A549 (cell line): ENCODE measurements around the gene BMI1. TPM values are rescaled to one million over a fixed set of nuclear protein-coding genes. Genes with fewer than 3 reads are reported as not detected.

ENCODE experiments used
- ATAC-seq, 2 experiments: fragments of 200-7000 bp in 1 of 2; fragments of >200 bp in 1 of 2; cut with Nextera tagmentation in 1 of 2; cut with Tn5 transposase in 1 of 2; 3 replicates each; pipeline versions ENCODE4 v1.8.0 to v1.9.1; 2018 to 2020; ENCODE audit warnings: mild to moderate bottlenecking in 1 of 2, moderate library complexity in 1 of 2
- CTCF ChIA-PET: fragments of 300-600 bp; sonication (Branson Sonifier 250); formaldehyde crosslinking; extraction: SDS; loops from one replicate; lab custom pipeline; 2021; ENCODE audit warnings: antibody characterized with exemption, inconsistent platforms; lab: Yijun Ruan, JAX
- POLR2A ChIA-PET: fragments of 350-600 bp; formaldehyde crosslinking; extraction: SDS; loops from one replicate; lab custom pipeline; 2021; ENCODE audit warnings: antibody characterized with exemption, inconsistent platforms; lab: Yijun Ruan, JAX
- DNase-seq, 2 experiments: peaks; one replicate each; pipeline versions ENCODE4 v3.0.0 to v3.0.0-alpha.2; 2011 to 2016; ENCODE audit warnings: low read depth in 1 of 2, low spot score in 1 of 2
- FAIRE-seq: peaks from 2 replicates; lab custom pipeline; 2011; peaks lifted over from hg19 to GRCh38; lab: Jason Lieb, UNC
- H3K27ac ChIP-seq, 2 experiments: fragments of >200 bp; sonication (Bioruptor Twin); formaldehyde crosslinking; 3 replicates each; pipeline ENCODE4 v1.5.1; 2016 to 2017
- H3K4me1 ChIP-seq: fragments of >200 bp; sonication (Bioruptor Twin); formaldehyde crosslinking; 3 replicates; pipeline ENCODE4 v1.6.1; 2016
- H3K4me2 ChIP-seq: fragments of >200 bp; sonication (Bioruptor Twin); formaldehyde crosslinking; 3 replicates; pipeline ENCODE4 v1.6.1; 2016
- H3K4me3 ChIP-seq: fragments of >200 bp; sonication (Bioruptor Twin); formaldehyde crosslinking; 3 replicates; pipeline ENCODE4 v1.5.1; 2016
- H3K9me3 ChIP-seq: fragments of >200 bp; sonication (Bioruptor Twin); formaldehyde crosslinking; 3 replicates; pipeline ENCODE4 v1.6.1; 2016
- CBX8 ChIP-seq: fragments of 200-600 bp; sonication (generic); IDR thresholded peaks from 2 replicates; pipeline ENCODE4 v1.6.1; 2016
- CHD4 ChIP-seq: fragments of 200-600 bp; sonication (generic); IDR thresholded peaks from 2 replicates; pipeline ENCODE4 v1.6.1; 2016; ENCODE audit warnings: antibody characterized with exemption, mild to moderate bottlenecking, borderline replicate concordance
- EHMT2 ChIP-seq: fragments of 200-600 bp; sonication (generic); IDR thresholded peaks from 2 replicates; pipeline ENCODE4 v1.6.1; 2016; ENCODE audit warnings: antibody characterized with exemption, low read depth, mild to moderate bottlenecking, moderate library complexity
- ESRRA ChIP-seq: fragments of 150-350 bp; IDR thresholded peaks from 2 replicates; pipeline ENCODE4 v1.6.1; 2014; ENCODE audit warnings: mild to moderate bottlenecking, low read length, borderline replicate concordance
- HEYL ChIP-seq: fragments of 250-450 bp; sonication (Bioruptor Pico); IDR thresholded peaks from 2 replicates; pipeline ENCODE4 v1.8.0; 2021; ENCODE audit warnings: mild to moderate bottlenecking, moderate library complexity
- HOXB13 ChIP-seq: fragments of 250-450 bp; sonication (Bioruptor Pico); IDR thresholded peaks from 2 replicates; pipeline ENCODE4 v1.5.0; 2020; ENCODE audit warnings: low read depth, mild to moderate bottlenecking, moderate library complexity
- JUN ChIP-seq, 2 experiments: fragments of >200 bp; sonication (Bioruptor Twin); formaldehyde crosslinking; IDR thresholded peaks; 2 replicates in 1 of 2; 3 replicates in 1 of 2; pipeline ENCODE4 v1.6.1; 2016 to 2017
- MAFK ChIP-seq: fragments of 450-650 bp; IDR thresholded peaks from 2 replicates; pipeline ENCODE4 v1.6.1; 2014; ENCODE audit not compliant: partially characterized antibody
- NFE2L2 ChIP-seq: fragments of 150-350 bp; conservative IDR thresholded peaks from 2 replicates; pipeline ENCODE4 v1.6.1; 2014; ENCODE audit warnings: low read length
- NR3C1 ChIP-seq: fragments of >200 bp; sonication (Bioruptor Twin); formaldehyde crosslinking; IDR thresholded peaks from 3 replicates; pipeline ENCODE4 v1.6.1; 2017
- POLR2A ChIP-seq: IDR thresholded peaks from 2 replicates; pipeline ENCODE4 v1.6.1; 2012; ENCODE audit warnings: mild to moderate bottlenecking, low read length
- POLR2AphosphoS2 ChIP-seq: conservative IDR thresholded peaks from 2 replicates; pipeline ENCODE4 v1.6.1; 2012; ENCODE audit warnings: low read length, improper control_type of control experiment, inconsistent platforms
- RAD21 ChIP-seq, 2 experiments: fragments of >200 bp in 1 of 2; sonication (Bioruptor Twin) in 1 of 2; formaldehyde crosslinking in 1 of 2; IDR thresholded peaks in 1 of 2; conservative IDR thresholded peaks in 1 of 2; 2 replicates in 1 of 2; 3 replicates in 1 of 2; pipeline ENCODE4 v1.6.1; 2012 to 2018; ENCODE audit warnings: inconsistent platforms in 1 of 2
- SMC3 ChIP-seq: fragments of >200 bp; sonication (Bioruptor Twin); formaldehyde crosslinking; IDR thresholded peaks from 3 replicates; pipeline ENCODE4 v1.6.1; 2018; ENCODE audit warnings: inconsistent platforms
- TFCP2L1 ChIP-seq: fragments of 250-450 bp; sonication (Bioruptor Pico); IDR thresholded peaks from 2 replicates; pipeline ENCODE4 v1.5.0; 2021; ENCODE audit warnings: mild to moderate bottlenecking
- ZFP36 ChIP-seq: fragments of 450-650 bp; IDR thresholded peaks from 2 replicates; pipeline ENCODE4 v1.6.1; 2014; ENCODE audit warnings: borderline replicate concordance; ENCODE audit not compliant: partially characterized antibody
- ZNF302 ChIP-seq: fragments of 250-450 bp; sonication (Bioruptor Pico); IDR thresholded peaks from 2 replicates; pipeline ENCODE4 v1.9.0; 2021; ENCODE audit warnings: inconsistent platforms, mild to moderate bottlenecking, moderate library complexity
- WGBS: methylation state at CpG from one replicate; pipeline ENCODE4 v1.1.6; 2017; ENCODE audit errors: missing lambda C conversion rate; 5-methylcytosine and 5-hydroxymethylcytosine counted together
- polyA plus RNA-seq, 4 experiments: library from polyadenylated mRNA; depleted of rRNA in 3 of 4; stranded (reverse); fragments of >200 nt; fragmentation: RNase III in 1 of 4; extraction: RNeasy Plus Mini Kit Qiagen cat#74134 plus additional on column Dnase treatment in 1 of 4; gene quantifications; 2 replicates in 3 of 4; 3 replicates in 1 of 4; pipeline ENCODE4 v1.2.3, GENCODE V29; 2011 to 2017
- TF ChIP-seq, protein P1 (sequence below): fragments of >200 bp; sonication (Bioruptor Twin); formaldehyde crosslinking; IDR thresholded peaks from 3 replicates; pipeline ENCODE4 v1.6.1; 2016
- TF ChIP-seq, protein P2 (sequence below): fragments of >200 bp; sonication (Bioruptor Twin); formaldehyde crosslinking; IDR thresholded peaks from 3 replicates; pipeline ENCODE4 v1.5.1; 2016
- TF ChIP-seq, protein P3 (sequence below): fragments of 250-450 bp; sonication (Bioruptor Pico); IDR thresholded peaks from 2 replicates; pipeline ENCODE4 v1.5.0; 2021; ENCODE audit warnings: mild to moderate bottlenecking, moderate library complexity, borderline replicate concordance
- TF ChIP-seq, protein P4 (sequence below): fragments of >200 bp; sonication (Bioruptor Twin); formaldehyde crosslinking; IDR thresholded peaks from 2 replicates; pipeline ENCODE4 v1.6.1; 2016
- TF ChIP-seq, protein P5 (sequence below): IDR thresholded peaks from 2 replicates; pipeline ENCODE4 v1.6.1; 2012

The BMI1 gene
- polyA plus RNA-seq, 2 of the 4 experiments (the other 2 are of a cell fraction) = 44.4 to 77.3 TPM

DNA sequence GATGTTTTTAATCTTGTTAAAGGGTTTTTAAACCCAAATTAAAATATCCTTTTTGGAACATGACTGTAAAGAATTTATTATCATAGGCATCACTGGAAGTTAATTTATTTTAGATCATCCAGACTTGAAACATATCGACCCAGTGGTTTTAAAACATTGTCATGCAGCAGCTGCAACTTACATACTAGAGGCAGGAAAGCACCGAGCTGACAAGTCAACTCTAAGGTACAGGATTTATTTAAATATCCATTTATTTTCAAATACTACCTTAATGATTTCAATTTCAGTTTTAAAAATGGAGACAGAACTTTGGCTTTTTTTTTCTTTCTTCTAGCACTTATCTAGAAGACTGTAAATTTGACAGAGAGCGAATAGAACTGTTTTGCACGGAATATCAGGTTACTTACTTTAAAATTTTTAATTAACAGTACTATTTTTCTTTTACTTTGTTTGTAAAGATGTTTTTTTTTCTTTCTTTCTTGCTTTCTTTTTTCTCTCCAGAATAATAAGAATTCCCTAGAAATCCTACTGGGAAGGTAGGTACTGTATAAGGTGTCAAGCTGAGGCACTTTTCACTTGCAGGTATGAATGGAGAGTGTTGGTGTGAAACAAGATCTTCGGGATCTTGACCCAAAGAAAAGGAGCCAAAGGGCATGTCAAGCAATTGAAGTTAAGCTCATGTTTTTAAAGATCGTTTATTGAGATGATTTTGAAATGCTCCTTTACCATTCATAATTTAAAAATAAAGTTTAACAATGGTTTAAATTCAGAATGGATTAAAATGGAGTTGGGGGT is 2.9 kb upstream of the BMI1 start:
- TF ChIP-seq, protein P1, sequence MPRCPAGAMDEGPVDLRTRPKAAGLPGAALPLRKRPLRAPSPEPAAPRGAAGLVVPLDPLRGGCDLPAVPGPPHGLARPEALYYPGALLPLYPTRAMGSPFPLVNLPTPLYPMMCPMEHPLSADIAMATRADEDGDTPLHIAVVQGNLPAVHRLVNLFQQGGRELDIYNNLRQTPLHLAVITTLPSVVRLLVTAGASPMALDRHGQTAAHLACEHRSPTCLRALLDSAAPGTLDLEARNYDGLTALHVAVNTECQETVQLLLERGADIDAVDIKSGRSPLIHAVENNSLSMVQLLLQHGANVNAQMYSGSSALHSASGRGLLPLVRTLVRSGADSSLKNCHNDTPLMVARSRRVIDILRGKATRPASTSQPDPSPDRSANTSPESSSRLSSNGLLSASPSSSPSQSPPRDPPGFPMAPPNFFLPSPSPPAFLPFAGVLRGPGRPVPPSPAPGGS = no peak
- TF ChIP-seq SMC3 (no peak), ZFP36 (no peak), HEYL (CRISPR knock-in tag) (no peak), ESRRA (no peak), TFCP2L1 (CRISPR knock-in tag) (no peak), POLR2A (no peak), HOXB13 (CRISPR knock-in tag) (no peak), ZNF302 (CRISPR knock-in tag) (no peak), CBX8 (no peak), EHMT2 (no peak), NFE2L2 (no peak), RAD21 (conservative IDR thresholded peaks at IDR 0.05 in 1 of 2, IDR thresholded peaks at IDR 0.05 in 1 of 2) (no peak)
- TF ChIP-seq, protein P2, sequence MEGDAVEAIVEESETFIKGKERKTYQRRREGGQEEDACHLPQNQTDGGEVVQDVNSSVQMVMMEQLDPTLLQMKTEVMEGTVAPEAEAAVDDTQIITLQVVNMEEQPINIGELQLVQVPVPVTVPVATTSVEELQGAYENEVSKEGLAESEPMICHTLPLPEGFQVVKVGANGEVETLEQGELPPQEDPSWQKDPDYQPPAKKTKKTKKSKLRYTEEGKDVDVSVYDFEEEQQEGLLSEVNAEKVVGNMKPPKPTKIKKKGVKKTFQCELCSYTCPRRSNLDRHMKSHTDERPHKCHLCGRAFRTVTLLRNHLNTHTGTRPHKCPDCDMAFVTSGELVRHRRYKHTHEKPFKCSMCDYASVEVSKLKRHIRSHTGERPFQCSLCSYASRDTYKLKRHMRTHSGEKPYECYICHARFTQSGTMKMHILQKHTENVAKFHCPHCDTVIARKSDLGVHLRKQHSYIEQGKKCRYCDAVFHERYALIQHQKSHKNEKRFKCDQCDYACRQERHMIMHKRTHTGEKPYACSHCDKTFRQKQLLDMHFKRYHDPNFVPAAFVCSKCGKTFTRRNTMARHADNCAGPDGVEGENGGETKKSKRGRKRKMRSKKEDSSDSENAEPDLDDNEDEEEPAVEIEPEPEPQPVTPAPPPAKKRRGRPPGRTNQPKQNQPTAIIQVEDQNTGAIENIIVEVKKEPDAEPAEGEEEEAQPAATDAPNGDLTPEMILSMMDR = no peak
- TF ChIP-seq, protein P3, sequence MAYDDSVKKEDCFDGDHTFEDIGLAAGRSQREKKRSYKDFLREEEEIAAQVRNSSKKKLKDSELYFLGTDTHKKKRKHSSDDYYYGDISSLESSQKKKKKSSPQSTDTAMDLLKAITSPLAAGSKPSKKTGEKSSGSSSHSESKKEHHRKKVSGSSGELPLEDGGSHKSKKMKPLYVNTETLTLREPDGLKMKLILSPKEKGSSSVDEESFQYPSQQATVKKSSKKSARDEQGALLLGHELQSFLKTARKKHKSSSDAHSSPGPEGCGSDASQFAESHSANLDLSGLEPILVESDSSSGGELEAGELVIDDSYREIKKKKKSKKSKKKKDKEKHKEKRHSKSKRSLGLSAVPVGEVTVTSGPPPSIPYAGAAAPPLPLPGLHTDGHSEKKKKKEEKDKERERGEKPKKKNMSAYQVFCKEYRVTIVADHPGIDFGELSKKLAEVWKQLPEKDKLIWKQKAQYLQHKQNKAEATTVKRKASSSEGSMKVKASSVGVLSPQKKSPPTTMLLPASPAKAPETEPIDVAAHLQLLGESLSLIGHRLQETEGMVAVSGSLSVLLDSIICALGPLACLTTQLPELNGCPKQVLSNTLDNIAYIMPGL (CRISPR knock-in tag) = no peak
- TF ChIP-seq, protein P4, sequence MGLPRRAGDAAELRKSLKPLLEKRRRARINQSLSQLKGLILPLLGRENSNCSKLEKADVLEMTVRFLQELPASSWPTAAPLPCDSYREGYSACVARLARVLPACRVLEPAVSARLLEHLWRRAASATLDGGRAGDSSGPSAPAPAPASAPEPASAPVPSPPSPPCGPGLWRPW = no peak
- no peak for ATAC-seq
- DNase-seq = no peak
- POLR2A ChIA-PET = interaction anchor here (0.8 kb wide), 1 partner anchor 89 kb away, joined by 3 read pairs; no protein-coding TSS in a partner anchor
- WGBS = 88% methylated on average over 6 of the region's 6 CpGs
- H3K9me3 ChIP-seq = no peaks in the 10 kb centered on the region
- H3K27ac ChIP-seq = no peak overlapping the region
- no peak overlapping the region for H3K4me3 ChIP-seq
- H3K4me2 ChIP-seq = peak overlapping the region; percentile 98
- CTCF ChIA-PET = interaction anchor here (0.8 kb wide), 1 partner anchor 33 kb away, joined by 4 read pairs; no protein-coding TSS in a partner anchor
- no peak for FAIRE-seq
- H3K4me1 ChIP-seq = peaks cover 29% of the 10 kb centered on the region

DNA sequence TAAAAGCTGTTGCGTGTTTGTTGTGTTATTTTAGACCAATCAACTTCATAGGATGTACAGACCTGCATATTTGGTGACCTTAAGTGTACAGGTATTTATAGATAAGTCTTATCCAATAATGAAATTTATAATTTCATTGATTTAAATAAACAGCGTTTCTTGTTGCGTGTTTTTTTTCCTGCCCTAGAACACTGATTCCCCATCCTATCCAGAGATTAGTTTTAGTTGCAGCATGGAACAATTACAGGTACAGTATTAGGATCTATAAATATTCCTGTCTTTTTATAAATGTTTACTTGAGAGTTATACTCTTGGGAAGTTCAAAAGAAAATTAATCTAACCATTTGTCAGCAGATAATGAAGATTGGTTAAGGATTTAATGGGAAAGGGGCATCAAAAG is 2.1 kb upstream of the BMI1 start:
- ATAC-seq (no peak), DNase-seq (no peak), FAIRE-seq (no peak)
- Histone ChIP-seq H3K4me2 (no peak overlapping the region), H3K27ac (no peak overlapping the region), H3K4me3 (no peak overlapping the region), H3K4me1 (peaks cover 29% of the 10 kb centered on the region), H3K9me3 (no peaks in the 10 kb centered on the region)
- POLR2A ChIA-PET = interaction anchor here (0.8 to 1.3 kb wide), 2 partner anchors 22 to 90 kb away, joined by 3 to 5 read pairs; no protein-coding TSS in a partner anchor
- CTCF ChIA-PET = interaction anchor here (0.6 to 0.8 kb wide), 2 partner anchors 34 to 399 kb away, joined by 3 to 4 read pairs; no protein-coding TSS in a partner anchor
- 92% methylated on average over 3 of the region's 3 CpGs for WGBS
- TF ChIP-seq JUN (IDR thresholded peaks at IDR 0.05) (no peak), MAFK (no peak), CHD4 (no peak), RAD21 (conservative IDR thresholded peaks at IDR 0.05 in 1 of 2, IDR thresholded peaks at IDR 0.05 in 1 of 2) (no peak), NR3C1 (no peak), POLR2AphosphoS2 (no peak)
- TF ChIP-seq, protein P5, sequence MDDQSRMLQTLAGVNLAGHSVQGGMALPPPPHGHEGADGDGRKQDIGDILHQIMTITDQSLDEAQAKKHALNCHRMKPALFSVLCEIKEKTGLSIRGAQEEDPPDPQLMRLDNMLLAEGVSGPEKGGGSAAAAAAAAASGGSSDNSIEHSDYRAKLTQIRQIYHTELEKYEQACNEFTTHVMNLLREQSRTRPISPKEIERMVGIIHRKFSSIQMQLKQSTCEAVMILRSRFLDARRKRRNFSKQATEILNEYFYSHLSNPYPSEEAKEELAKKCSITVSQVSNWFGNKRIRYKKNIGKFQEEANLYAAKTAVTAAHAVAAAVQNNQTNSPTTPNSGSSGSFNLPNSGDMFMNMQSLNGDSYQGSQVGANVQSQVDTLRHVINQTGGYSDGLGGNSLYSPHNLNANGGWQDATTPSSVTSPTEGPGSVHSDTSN = no peak
